GM12892 (cell line): Measurements from ENCODE around the gene ERC1.

Experiments
- DNase-seq: peaks from one replicate; pipeline ENCODE4 v3.0.0; 2011; ENCODE audit not compliant: insufficient read length
- FAIRE-seq: peaks from 2 replicates; lab custom pipeline; 2011; peaks lifted over from hg19 to GRCh38; lab: Jason Lieb, UNC
- POLR2A ChIP-seq: IDR thresholded peaks from 2 replicates; pipeline ENCODE4 v1.6.1; 2011; ENCODE audit warnings: low read depth, low read length, control low read depth
- POLR2AphosphoS5 ChIP-seq: IDR thresholded peaks from 2 replicates; pipeline ENCODE4 v1.6.1; 2011; ENCODE audit warnings: low read depth, low read length, control low read depth
- TAF1 ChIP-seq: IDR thresholded peaks from 2 replicates; pipeline ENCODE4 v1.6.1; 2011; ENCODE audit warnings: low read depth, mild to moderate bottlenecking, control low read depth, low read length, borderline replicate concordance

ERC1 gene

DNA sequence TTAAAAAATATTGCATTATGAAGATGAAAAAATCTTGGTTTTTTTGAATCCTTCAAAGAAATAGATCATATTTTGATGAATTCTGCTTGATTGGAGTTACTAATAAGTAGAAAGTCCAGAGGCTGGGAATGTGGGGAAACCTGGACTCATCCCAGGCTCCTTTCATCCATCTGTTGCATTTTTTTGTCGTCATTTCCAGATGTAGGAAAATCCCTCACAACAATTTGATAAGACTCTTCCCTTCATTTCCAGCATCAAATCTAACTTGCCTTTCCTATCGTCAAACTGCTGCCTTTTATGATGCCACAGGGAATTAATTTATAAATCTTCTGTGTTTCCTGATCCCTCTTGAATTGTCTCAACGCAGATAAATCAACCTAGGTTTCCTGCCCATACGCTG, 391.8 kb downstream of the ERC1 start:
- DNase-seq (no peak), FAIRE-seq (no peak)
- TF ChIP-seq POLR2AphosphoS5: no peak
- no peak for TF ChIP-seq POLR2A
- no peak for TF ChIP-seq TAF1

DNA sequence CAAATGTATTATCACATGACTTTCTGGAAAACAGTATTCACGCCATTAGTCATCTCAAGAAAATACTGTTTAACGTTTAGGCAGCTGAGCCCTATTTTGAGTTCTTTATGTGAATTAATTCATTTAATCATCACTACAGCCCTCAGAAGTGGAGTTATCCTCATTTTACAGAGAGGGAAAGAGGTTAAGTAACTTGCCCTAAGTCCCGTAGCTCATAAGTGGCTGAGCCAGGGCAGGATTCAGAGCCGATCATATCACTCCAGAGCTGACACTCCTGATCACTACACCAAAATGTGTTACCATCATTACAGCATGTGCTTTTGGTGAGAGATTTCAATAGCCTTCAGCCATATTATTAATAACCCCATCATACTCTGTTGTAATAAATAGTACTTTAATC, 392.7 kb downstream of the ERC1 start:
- no peak for TF ChIP-seq POLR2AphosphoS5
- TF ChIP-seq POLR2A: no peak
- TF ChIP-seq TAF1: no peak
- no peak for DNase-seq
- no peak for FAIRE-seq

DNA sequence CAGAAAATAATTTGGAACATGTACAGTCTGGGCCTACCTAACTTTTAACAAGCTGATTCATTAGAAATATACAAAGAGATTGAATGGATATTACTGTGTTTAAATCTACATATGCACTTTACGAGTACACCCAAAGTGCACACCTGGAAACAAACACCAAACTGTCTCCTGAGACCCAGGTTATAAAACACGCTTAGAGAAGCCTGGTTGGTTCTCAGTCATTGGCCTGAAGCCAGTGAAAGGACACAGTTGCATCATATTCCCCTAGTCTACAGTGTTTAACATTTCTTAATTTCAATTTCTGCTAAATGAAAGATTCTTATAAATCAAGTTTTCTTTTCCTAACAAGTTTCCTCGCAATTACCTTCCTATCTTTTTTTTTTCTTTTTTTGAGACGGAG, 393.9 kb downstream of the ERC1 start:
- no peak for TF ChIP-seq POLR2AphosphoS5
- TF ChIP-seq POLR2A: no peak
- no peak for TF ChIP-seq TAF1
- FAIRE-seq (no peak), DNase-seq (no peak)

DNA sequence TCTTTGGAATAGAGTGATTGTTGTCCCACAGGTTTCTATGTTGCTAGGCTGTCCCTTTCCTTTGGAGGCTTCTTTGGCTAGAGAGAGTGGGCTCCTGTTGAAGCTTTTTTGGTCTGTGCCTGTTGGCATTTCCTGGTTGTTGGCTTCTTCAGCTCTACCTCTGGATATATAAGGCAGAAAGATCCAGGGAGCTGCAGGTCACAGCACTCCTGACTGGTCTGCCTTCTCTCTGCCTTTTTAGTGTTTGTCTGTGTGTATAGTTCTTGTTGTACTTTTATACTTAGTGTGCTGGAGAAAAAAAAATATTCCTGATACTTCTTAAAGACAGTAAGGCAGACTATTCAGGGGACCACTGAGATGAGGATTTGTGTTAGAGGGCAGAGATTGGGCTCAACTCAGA, 400.7 kb downstream of the ERC1 start:
- FAIRE-seq (no peak), DNase-seq (no peak)
- TF ChIP-seq POLR2AphosphoS5: no peak
- TF ChIP-seq POLR2A: no peak
- TF ChIP-seq TAF1: no peak

DNA sequence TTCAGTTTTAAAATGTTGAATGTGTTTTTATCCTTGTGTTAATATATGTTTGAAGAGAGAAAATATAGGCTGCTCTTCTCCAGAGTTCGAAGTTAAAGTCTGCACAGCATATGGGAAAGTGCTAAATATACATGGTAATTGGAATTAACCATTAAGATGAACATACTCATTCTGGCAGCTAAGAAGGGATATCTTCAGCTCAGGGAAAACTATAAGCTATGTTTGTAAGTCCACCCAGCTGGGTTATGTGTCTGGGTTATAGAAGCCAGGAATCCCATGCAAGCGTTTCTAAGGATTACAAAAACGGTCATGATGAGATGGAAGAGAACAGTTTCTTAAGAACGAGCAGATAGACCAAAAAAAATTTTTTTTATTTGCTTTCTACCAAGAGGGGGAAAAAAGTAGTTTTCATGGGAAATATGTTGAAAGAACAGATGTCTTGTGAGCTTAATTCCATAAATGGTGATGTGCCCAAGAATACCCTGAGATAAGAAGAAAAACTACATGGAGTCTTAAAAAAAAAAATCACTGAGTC, 404.5 kb downstream of the ERC1 start:
- FAIRE-seq: no peak
- TF ChIP-seq POLR2AphosphoS5 (no peak), POLR2A (no peak), TAF1 (no peak)
- DNase-seq: no peak

DNA sequence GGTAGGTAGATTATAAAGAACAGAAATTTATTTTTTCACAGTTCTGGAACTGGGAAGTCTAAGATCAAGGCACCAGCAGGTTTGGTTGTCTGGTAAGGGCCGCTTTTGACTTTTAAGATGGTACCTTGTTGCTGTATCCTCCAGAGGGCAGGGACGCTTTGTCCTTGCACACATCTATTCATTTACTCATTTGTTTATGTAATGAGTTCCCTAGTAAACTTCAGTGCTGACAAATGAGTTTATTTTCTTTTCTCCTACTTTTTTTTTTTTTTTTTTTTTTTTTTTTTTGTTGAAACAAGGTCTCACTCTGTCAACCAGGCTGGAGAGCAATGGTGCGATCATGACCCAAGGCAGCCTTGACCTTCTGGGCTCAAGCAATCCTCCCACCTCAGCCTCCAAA, 407.6 kb downstream of the ERC1 start:
- FAIRE-seq (no peak), DNase-seq (no peak)
- TF ChIP-seq TAF1: no peak
- TF ChIP-seq POLR2A: no peak
- no peak for TF ChIP-seq POLR2AphosphoS5

DNA sequence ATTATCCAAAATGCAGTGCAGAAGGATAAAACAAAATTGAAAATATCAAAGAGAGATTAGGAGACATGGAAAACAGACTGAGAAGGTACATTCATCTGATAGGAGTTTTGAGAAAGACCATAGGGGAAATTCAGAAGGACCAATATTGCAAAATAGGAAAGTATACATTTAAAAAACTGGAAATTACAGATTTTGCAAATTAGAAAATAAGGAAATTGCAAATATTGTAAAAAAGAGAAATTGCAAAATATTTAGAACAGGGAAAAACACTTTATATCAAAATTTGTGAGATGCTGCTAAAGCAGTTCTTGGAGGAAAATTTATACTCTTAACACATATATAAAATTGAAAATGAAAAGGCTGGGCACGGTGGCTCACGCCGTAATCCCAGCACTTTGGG, 410.9 kb downstream of the ERC1 start:
- DNase-seq (no peak), FAIRE-seq (no peak)
- TF ChIP-seq POLR2AphosphoS5 (no peak), POLR2A (no peak), TAF1 (no peak)

DNA sequence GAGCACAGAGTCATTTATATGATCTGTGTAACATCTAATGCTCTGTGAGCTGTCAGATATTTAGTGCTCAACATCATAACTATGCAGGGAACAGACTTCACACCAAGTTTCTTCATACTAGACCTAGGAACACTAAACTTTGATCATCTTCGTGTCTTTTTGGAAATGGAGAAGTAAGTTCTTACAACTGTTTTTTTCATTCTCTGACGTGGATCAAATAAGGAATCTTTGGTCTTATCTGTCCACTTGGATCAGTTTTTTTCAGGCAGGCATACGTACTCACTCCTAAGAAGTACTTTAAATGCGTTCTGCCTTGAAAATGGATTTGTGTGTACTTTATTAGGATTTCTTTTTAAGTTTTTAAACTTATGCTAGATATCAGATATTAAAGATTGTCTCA, 412.4 kb downstream of the ERC1 start:
- DNase-seq (no peak), FAIRE-seq (no peak)

DNA sequence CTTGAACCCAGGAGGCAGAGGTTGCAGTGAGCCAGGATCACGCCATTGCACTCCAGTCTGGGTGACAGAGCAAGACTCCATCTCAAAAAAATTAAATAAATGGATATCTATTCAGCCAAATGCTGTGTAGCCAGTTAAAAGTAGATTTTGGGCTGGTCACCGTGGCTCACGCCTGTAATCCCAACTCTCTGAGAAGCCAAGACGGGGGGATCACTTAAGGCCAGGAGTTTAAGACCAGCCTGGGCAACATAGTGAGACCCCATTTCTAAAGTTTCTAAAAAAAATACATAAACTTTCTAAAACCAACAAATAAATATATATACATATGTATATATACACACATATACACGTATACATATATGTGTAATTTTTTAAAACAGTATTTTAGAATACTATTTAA, 414.6 kb downstream of the ERC1 start:
- FAIRE-seq: no peak
- TF ChIP-seq TAF1 (no peak), POLR2AphosphoS5 (no peak), POLR2A (no peak)
- no peak for DNase-seq

More for the DNA sequence above, 412.4 kb downstream of the ERC1 start:
- TF ChIP-seq TAF1: no peak
- no peak for TF ChIP-seq POLR2A
- no peak for TF ChIP-seq POLR2AphosphoS5

DNA sequence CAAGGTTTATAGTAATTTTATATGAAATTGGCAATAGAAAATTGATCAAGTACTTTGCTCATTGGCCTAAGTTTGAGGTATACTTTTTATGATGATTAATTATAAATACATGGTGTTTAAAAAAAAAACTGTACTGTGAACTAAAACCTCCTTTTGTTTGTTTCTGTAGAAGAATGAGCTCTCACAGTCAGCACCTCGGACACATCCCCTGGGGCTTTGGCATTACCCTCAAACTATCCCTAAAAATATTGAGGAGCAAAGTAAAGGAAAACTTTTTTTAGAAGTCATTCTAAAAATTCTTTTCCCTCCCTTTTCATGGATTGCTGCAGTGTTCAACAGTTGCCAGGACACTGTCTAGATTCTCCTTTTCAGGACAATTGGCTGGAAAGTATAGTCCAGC, 419.8 kb downstream of the ERC1 start:
- DNase-seq: no peak
- no peak for FAIRE-seq
- TF ChIP-seq POLR2AphosphoS5: no peak
- no peak for TF ChIP-seq TAF1
- TF ChIP-seq POLR2A: no peak

DNA sequence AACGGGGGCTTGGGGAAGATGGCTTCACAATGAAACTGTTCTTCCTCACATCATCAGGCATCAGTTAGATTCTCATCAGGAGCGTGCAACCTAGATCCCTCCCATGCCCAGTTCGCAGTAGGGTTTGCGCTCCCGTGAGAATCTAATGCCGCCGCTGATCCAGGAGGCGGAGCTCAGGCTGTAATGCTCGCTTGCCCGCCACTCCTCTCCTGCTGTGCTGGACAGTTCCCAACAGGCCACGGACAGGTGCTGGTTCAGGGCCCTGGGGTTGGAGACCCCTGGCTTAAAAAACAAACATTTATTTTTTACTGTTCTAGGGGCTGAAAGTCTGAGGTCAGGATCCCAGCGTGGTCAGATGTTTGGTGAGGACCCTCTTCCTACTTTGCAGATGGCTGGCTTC, 422.9 kb downstream of the ERC1 start:
- FAIRE-seq (no peak), DNase-seq (no peak)
- TF ChIP-seq TAF1: no peak
- TF ChIP-seq POLR2AphosphoS5: no peak
- TF ChIP-seq POLR2A: no peak

DNA sequence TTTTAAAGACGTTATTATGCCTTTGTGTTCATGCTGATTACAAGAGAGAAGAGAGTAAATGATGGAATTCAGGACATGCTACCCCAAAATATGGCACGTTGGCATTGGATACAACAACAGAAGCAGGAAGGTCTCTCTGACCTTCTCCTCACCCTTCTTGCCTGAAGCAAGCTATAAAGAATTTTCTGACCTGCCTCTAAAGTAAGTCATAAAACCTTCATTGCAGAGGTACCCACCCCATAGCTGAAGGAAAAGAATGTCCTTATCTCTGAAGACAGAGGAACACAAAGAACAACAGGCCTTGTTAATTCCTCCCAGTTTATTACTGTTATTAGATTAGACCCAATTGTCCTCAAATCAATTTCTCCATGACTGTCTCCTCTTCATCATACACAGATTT, 427.1 kb downstream of the ERC1 start:
- TF ChIP-seq TAF1 (no peak), POLR2AphosphoS5 (no peak), POLR2A (no peak)
- FAIRE-seq (no peak), DNase-seq (no peak)
